ENCODE results near the gene HRNR.
A peak's percentile ranks its signal among the peaks of the same experiment; 100 is the strongest.
"Not testable (repeated sequence)": the region's sequence is repeated elsewhere in the genome, so short reads cannot be mapped to it uniquely, and the experiment has no call there.

HRNR gene

GRCh38 chr1:152224093-152224492, at the start of gene HRNR:
HRNR (minus strand) TSS chr1:152224193; CDS start chr1:152223253, 940 bp downstream.
- DNase-seq (ENCODE audit: low spot score) = no peak

GRCh38 chr1:152256394-152256793, 32.4 kb upstream of the HRNR start:
- not testable (repeated sequence) for DNase-seq (ENCODE audit: low spot score)

- DNase-seq (ENCODE audit: low spot score) = no peak
These were observed 28.2 kb upstream of the HRNR start for GRCh38 chr1:152252157-152252556.

GRCh38 chr1:152251391-152251790, 27.4 kb upstream of the HRNR start:
- no peak for DNase-seq (ENCODE audit: low spot score)

GRCh38 chr1:152247316-152247715, 23.3 kb upstream of the HRNR start:
- DNase-seq (ENCODE audit: low spot score) = no peak

GRCh38 chr1:152244576-152245273, 20.7 kb upstream of the HRNR start:
- no peak for DNase-seq (ENCODE audit: low spot score)

- DNase-seq (ENCODE audit: low spot score) = no peak
These were observed 13.1 kb upstream of the HRNR start for GRCh38 chr1:152237093-152237492.

- no peak for DNase-seq (ENCODE audit: low spot score)
These were observed 4.8 kb upstream of the HRNR start for GRCh38 chr1:152228831-152229230.

- no peak for DNase-seq (ENCODE audit: low spot score)
These were observed 3.4 kb upstream of the HRNR start for GRCh38 chr1:152227310-152227928.

- no peak for DNase-seq (ENCODE audit: low spot score)
These were observed 1.7 kb upstream of the HRNR start for GRCh38 chr1:152225678-152226077.

GRCh38 chr1:152220166-152221163, 3.5 kb downstream of the HRNR start:
- no peak for DNase-seq (ENCODE audit: low spot score)

- not testable (repeated sequence) for DNase-seq (ENCODE audit: low spot score)
These were observed 4.6 kb downstream of the HRNR start for GRCh38 chr1:152219438-152219837.

- no peak for DNase-seq (ENCODE audit: low spot score)
These were observed 5.1 kb downstream of the HRNR start for GRCh38 chr1:152218762-152219436.

GRCh38 chr1:152215604-152216003, 8.4 kb downstream of the HRNR start:
- not testable (repeated sequence) for DNase-seq (ENCODE audit: low spot score)

GRCh38 chr1:152214911-152215310, 9.1 kb downstream of the HRNR start:
- DNase-seq (ENCODE audit: low spot score) = not testable (repeated sequence)

GRCh38 chr1:152198982-152199381, 25.0 kb downstream of the HRNR start:
- DNase-seq (ENCODE audit: low spot score) = no peak

GRCh38 chr1:152197361-152197941, 26.5 kb downstream of the HRNR start:
- DNase-seq (ENCODE audit: low spot score) = no peak

GRCh38 chr1:152191711-152192110, 32.3 kb downstream of the HRNR start:
- DNase-seq (ENCODE audit: low spot score) = no peak

- DNase-seq (ENCODE audit: low spot score) = no peak
These were observed 32.7 kb downstream of the HRNR start for GRCh38 chr1:152191260-152191659.

GRCh38 chr1:152190589-152190988, 33.4 kb downstream of the HRNR start:
- no peak for DNase-seq (ENCODE audit: low spot score)

GRCh38 chr1:152189657-152190442, 34.1 kb downstream of the HRNR start:
- DNase-seq (ENCODE audit: low spot score) = peak; percentile 60
